ENCODE results near the gene DPP10. TPM values are rescaled to one million over a fixed set of nuclear protein-coding genes. Genes with fewer than 3 reads are reported as not detected.

The DPP10 gene
- total and polyA plus RNA-seq, 4 donors, result 0.08 to 5.0 (median 0.27) TPM

DNA sequence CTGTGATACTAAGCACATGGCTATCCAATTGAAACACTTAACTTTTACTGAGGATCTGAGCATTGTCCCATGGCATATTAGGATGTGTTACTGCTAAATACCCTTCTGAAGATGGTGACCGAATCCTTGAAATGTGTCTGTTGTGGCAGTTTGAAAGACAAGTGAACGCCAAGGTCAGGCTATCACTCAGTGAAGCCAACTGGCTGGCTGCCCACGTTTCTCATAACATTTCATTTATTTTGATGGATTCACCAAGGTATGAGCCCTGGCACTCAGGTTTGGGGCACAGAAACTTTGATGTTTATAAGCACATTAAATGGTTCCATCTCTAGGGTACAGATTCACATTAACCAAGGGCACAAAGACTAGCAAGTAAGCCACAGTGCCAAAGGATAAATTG lies 850.3 kb downstream of the DPP10 start:
- ATAC-seq (ENCODE audit: insufficient read depth, low FRiP score), result no peak
- Histone ChIP-seq H3K9me3 (ENCODE audit: control insufficient read depth in 4 of 4, insufficient read depth in 3 of 4, low read length in 3 of 4) (no peaks in the 10 kb centered on the region), H3K27ac (ENCODE audit: low read depth in 1 of 2, low read length in 1 of 2) (no peak overlapping the region), H3K4me3 (no peak overlapping the region), H3K36me3 (ENCODE audit: control insufficient read depth in 4 of 4, insufficient read depth in 4 of 4, low read length in 4 of 4) (no peaks in the 10 kb centered on the region), H3K4me1 (ENCODE audit: control insufficient read depth in 5 of 5, insufficient read depth in 5 of 5, low read length in 5 of 5) (no peaks in the 10 kb centered on the region), H3K27me3 (ENCODE audit: control insufficient read depth in 3 of 3, insufficient read depth in 3 of 3, low read length in 2 of 3) (no peaks in the 10 kb centered on the region), H3K9ac (ENCODE audit: insufficient read depth in 1 of 2, low read length in 2 of 2) (no peak overlapping the region)
- TF ChIP-seq, protein P1, sequence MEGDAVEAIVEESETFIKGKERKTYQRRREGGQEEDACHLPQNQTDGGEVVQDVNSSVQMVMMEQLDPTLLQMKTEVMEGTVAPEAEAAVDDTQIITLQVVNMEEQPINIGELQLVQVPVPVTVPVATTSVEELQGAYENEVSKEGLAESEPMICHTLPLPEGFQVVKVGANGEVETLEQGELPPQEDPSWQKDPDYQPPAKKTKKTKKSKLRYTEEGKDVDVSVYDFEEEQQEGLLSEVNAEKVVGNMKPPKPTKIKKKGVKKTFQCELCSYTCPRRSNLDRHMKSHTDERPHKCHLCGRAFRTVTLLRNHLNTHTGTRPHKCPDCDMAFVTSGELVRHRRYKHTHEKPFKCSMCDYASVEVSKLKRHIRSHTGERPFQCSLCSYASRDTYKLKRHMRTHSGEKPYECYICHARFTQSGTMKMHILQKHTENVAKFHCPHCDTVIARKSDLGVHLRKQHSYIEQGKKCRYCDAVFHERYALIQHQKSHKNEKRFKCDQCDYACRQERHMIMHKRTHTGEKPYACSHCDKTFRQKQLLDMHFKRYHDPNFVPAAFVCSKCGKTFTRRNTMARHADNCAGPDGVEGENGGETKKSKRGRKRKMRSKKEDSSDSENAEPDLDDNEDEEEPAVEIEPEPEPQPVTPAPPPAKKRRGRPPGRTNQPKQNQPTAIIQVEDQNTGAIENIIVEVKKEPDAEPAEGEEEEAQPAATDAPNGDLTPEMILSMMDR (IDR thresholded peaks at IDR 0.05; ENCODE audit: control extremely low read depth, extremely low read depth), result no peak
- no peak for DNase-seq
- WGBS, 2 donors, result 75 to 84% methylated on average over 3 of the region's 3 CpGs

DNA sequence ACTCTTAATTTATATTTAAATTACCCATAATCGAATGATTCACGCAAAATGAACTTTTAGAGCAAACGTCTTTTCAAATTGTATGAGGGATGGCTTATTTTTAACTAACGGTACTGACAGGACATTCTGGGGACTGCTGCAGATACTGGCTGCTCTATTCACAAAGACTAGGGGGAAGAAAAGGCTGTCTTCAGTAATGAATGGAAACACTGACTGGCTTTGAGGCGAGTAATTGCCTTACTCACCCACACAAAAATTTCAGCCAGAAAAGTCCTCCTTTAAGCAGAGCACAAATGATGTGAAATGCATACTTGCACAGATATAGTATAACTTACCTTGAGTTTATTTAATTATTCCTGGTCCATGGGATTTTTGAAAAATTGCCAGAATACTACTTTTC lies 852.6 kb downstream of the DPP10 start:
- no peak for ATAC-seq (ENCODE audit: insufficient read depth, low FRiP score)
- TF ChIP-seq, protein P1 (IDR thresholded peaks at IDR 0.05; ENCODE audit: control extremely low read depth, extremely low read depth), result no peak
- WGBS, 2 donors, result 76 to 78% methylated on average over 5 of the region's 5 CpGs

DNA sequence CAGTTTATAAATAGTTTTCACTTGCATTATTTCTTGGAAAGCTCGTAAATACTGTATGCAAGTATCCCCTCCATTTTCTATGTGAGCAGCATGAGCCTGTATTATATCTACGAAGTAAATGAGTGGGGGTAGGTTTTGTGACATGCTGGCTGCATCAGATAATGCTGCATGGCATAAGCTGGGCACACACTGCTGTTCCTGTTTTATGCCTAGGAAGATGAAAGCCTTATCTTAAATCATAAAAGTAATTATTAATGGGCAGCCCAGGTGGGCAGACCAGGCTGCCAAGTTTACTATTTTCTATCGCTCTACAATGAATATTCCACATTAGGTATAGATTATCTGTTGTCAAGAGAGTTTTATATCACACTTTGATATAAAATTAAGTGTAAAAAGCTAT lies 854.6 kb downstream of the DPP10 start:
- H3K36me3 ChIP-seq (ENCODE audit: control insufficient read depth in 4 of 4, insufficient read depth in 4 of 4, low read length in 4 of 4), result no peaks in the 10 kb centered on the region
- no peak overlapping the region for H3K9ac ChIP-seq (ENCODE audit: insufficient read depth in 1 of 2, low read length in 2 of 2)
- ATAC-seq (ENCODE audit: insufficient read depth, low FRiP score), result no peak
- no peak for DNase-seq
- TF ChIP-seq, protein P1 (IDR thresholded peaks at IDR 0.05; ENCODE audit: control extremely low read depth, extremely low read depth), result no peak
- no peaks in the 10 kb centered on the region for H3K27me3 ChIP-seq (ENCODE audit: control insufficient read depth in 3 of 3, insufficient read depth in 3 of 3, low read length in 2 of 3)
- H3K9me3 ChIP-seq (ENCODE audit: control insufficient read depth in 4 of 4, insufficient read depth in 3 of 4, low read length in 3 of 4), result no peaks in the 10 kb centered on the region
- H3K4me1 ChIP-seq (ENCODE audit: control insufficient read depth in 5 of 5, insufficient read depth in 5 of 5, low read length in 5 of 5), result no peaks in the 10 kb centered on the region
- 77 to 81% methylated on average over 3 of the region's 3 CpGs for WGBS, 2 donors
- H3K27ac ChIP-seq (ENCODE audit: low read depth in 1 of 2, low read length in 1 of 2), result no peak overlapping the region
- no peak overlapping the region for H3K4me3 ChIP-seq

More for the DNA sequence above, 852.6 kb downstream of the DPP10 start:
- H3K9me3 ChIP-seq (ENCODE audit: control insufficient read depth in 4 of 4, insufficient read depth in 3 of 4, low read length in 3 of 4), result no peaks in the 10 kb centered on the region
- no peaks in the 10 kb centered on the region for H3K4me1 ChIP-seq (ENCODE audit: control insufficient read depth in 5 of 5, insufficient read depth in 5 of 5, low read length in 5 of 5)
- no peaks in the 10 kb centered on the region for H3K36me3 ChIP-seq (ENCODE audit: control insufficient read depth in 4 of 4, insufficient read depth in 4 of 4, low read length in 4 of 4)
- no peaks in the 10 kb centered on the region for H3K27me3 ChIP-seq (ENCODE audit: control insufficient read depth in 3 of 3, insufficient read depth in 3 of 3, low read length in 2 of 3)
- no peak overlapping the region for H3K4me3 ChIP-seq
- DNase-seq, result no peak
- H3K9ac ChIP-seq (ENCODE audit: insufficient read depth in 1 of 2, low read length in 2 of 2), result no peak overlapping the region
- no peak overlapping the region for H3K27ac ChIP-seq (ENCODE audit: low read depth in 1 of 2, low read length in 1 of 2)

DNA sequence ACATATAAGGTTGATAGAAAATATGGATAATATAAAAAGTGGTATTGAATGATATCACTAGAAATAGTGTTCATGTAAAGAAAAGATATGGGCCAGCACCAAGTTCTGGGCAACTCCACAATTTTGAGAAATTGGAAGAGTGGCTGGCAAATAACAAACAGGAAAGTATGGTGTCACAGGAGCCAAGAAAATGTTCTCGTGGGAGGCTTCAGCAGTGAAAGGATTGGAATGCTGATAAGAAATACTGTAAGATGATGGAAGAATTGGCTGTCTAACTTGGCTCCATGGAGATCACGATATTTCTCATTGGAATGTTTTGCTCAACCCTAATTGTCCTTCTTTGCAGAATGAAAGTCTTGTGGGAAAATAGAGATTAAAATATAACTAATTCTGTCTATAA lies 856.8 kb downstream of the DPP10 start:
- Histone ChIP-seq H3K9ac (ENCODE audit: insufficient read depth in 1 of 2, low read length in 2 of 2) (no peak overlapping the region), H3K4me3 (no peak overlapping the region), H3K27ac (ENCODE audit: low read depth in 1 of 2, low read length in 1 of 2) (no peak overlapping the region), H3K36me3 (ENCODE audit: control insufficient read depth in 4 of 4, insufficient read depth in 4 of 4, low read length in 4 of 4) (no peaks in the 10 kb centered on the region), H3K9me3 (ENCODE audit: control insufficient read depth in 4 of 4, insufficient read depth in 3 of 4, low read length in 3 of 4) (no peaks in the 10 kb centered on the region), H3K27me3 (ENCODE audit: control insufficient read depth in 3 of 3, insufficient read depth in 3 of 3, low read length in 2 of 3) (no peaks in the 10 kb centered on the region), H3K4me1 (ENCODE audit: control insufficient read depth in 5 of 5, insufficient read depth in 5 of 5, low read length in 5 of 5) (no peaks in the 10 kb centered on the region)
- WGBS, 2 donors, result 52 to 65% methylated on average over 2 of the region's 2 CpGs
- DNase-seq (no peak), ATAC-seq (ENCODE audit: insufficient read depth, low FRiP score) (no peak)
- TF ChIP-seq, protein P1 (IDR thresholded peaks at IDR 0.05; ENCODE audit: control extremely low read depth, extremely low read depth), result no peak

Data from lung (tissue), 12 donors.